ENCODE data around the gene PAX2.
"Not testable (repeated sequence)": the region's sequence is repeated elsewhere in the genome, so short reads cannot be mapped to it uniquely, and the experiment has no call there.

Gene PAX2

DNA sequence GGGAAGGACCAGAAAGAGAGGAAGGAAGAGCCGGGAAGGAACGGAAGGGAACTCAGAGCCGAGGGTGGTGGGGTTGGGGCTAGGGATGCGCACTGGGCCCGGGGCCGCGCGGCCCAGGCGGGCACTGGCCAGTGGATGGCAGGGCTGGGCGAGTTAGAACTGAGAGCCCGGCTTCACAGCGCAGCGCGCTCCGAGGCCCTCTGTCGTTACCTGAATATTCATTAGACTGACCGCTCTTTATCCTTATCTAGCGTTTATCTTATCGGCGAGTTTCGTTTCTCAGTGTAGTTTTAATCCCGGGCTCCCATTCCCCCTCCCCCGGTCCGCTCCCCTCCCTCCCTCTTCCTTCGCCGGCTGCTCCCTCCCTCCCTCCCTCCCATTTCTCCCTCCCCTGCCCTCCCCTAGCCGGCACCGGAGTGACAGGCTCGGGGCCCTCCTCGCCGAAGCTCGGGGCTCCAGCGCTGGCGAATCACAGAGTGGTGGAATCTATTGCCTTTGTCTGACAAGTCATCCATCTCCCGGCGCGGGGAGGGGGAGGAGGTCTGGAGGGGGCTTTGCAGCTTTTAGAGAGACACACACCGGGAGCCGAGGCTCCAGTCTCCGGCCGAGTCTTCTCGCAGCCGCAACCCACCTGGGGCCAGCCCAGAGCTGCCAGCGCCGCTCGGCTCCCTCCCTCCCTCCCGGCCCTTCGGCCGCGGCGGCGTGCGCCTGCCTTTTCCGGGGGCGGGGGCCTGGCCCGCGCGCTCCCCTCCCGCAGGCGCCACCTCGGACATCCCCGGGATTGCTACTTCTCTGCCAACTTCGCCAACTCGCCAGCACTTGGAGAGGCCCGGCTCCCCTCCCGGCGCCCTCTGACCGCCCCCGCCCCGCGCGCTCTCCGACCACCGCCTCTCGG is at the start of gene PAX2:
TSS of gene PAX2 (plus strand) at position 596 of the 895 bp plus-strand sequence. CDS start 679 bp downstream, outside the sequence.
- DNase-seq = no peak

DNA sequence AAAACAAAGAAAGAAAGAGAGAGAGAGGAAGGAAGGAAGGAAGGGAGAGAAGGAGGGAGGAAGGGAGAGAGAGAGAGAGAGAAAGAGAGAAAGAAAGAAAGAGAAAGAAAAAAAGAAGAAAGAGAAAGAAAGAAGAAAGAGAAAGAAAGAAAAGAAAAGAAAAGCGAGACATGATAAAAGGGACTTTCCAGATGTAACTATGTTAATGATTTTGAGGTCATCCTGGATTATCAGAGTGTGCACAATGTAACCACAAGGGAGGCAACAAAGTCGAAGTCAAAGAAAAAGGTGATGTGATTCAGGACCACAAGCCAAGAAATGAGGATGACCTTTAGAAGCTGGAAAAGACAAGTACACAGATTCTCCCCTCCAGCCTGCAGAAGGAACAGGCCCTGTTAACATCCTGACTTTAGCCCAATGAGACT is 48.9 kb upstream of the PAX2 start:
- no peak for DNase-seq

DNA sequence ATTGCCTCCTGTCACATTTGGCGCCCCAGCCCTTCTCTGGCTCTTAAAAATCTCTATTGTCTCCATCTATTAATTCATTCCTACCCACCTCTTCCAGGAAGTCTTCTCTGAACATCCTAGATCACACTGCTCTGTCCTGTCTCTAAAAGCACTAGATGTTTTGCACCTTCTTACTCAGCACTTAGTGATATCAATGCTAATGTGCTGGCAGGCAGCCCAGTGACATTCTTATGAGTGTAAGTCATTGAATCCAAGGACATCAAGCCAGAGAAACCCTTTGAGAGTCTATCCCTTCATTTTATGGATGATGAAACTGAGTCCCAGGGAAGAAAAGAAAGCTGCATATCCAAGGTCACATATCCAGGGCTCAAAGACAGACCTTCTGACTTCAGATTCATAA is 48.3 kb upstream of the PAX2 start:
- no peak for DNase-seq

DNA sequence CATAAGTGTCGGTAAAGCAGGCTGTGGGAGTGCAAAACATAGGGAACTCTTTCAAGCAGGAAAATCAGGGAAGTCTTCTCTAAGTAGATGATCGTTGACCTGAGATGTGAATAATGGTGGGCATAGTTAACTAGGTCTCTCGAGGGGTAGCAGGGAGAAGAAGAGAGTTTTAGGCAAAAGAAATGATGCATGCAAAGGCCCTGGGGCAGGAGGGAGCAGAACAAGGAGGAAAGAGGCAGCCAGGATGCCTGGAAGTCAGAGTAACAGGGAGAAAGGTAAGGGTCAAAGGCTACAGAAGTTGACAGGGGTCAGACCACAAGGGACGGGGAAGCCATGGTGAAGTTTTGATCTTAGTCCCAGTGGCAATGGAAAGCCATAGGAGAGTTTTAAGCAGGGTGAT is 47.8 kb upstream of the PAX2 start:
- no peak for DNase-seq

DNA sequence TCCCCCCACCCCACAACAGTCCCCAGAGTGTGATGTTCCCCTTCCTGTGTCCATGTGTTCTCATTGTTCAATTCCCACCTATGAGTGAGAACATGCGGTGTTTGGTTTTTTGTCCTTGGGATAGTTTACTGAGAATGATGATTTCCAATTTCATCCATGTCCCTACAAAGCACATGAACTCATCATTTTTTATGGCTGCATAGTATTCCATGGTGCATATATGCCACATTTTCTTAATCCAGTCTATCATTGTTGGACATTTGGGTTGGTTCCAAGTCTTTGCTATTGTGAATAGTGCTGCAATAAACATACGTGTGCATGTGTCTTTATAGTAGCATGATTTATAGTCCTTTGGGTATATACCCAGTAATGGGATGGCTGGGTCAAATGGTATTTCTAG is 43.7 kb upstream of the PAX2 start:
- DNase-seq = not testable (repeated sequence)

DNA sequence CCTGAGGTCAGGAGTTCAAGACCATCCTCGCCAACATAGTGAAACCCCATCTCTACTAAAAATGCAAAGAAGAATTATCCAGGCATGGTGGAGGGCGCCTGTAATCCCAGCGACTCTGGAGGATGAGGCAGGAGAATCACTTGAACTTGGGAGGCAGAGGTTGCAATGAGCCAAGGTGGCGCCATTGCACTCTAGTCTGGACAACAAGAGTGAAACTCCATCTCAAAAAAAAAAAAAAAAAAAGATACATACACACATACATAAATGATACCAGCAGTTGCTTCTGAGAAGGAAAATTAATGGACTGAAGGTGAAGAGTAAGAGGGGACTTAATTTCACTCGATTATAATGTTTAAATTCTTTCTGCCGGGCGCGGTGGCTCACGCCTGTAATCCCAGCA is 40.2 kb upstream of the PAX2 start:
- DNase-seq = no peak

DNA sequence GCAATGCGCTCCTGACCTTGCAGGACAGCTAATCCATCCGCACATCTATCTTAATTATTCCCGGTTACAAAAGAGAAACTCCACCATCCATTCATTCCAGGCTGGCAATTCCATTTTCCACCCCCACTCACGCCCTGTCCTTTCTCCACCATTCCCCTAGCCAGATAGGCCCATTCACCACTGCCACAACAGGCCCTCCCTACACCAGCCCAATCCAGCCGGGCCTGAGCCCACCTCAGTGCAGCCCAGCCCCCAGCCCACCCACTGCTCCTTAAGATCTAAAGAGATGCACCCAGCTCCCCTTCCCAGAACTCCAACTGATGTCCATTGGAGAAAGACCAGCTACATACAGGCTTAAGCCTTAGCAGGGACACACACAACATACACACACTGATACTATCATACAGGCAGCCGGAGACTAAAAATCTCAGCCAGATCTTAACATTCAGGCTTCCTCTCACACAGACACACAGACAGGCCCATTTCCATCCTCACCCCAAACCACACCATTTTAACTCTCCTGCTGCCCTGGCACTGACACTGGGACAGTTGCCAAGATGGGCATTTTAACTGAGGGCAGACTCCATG is 38.0 kb upstream of the PAX2 start:
- no peak for DNase-seq

DNA sequence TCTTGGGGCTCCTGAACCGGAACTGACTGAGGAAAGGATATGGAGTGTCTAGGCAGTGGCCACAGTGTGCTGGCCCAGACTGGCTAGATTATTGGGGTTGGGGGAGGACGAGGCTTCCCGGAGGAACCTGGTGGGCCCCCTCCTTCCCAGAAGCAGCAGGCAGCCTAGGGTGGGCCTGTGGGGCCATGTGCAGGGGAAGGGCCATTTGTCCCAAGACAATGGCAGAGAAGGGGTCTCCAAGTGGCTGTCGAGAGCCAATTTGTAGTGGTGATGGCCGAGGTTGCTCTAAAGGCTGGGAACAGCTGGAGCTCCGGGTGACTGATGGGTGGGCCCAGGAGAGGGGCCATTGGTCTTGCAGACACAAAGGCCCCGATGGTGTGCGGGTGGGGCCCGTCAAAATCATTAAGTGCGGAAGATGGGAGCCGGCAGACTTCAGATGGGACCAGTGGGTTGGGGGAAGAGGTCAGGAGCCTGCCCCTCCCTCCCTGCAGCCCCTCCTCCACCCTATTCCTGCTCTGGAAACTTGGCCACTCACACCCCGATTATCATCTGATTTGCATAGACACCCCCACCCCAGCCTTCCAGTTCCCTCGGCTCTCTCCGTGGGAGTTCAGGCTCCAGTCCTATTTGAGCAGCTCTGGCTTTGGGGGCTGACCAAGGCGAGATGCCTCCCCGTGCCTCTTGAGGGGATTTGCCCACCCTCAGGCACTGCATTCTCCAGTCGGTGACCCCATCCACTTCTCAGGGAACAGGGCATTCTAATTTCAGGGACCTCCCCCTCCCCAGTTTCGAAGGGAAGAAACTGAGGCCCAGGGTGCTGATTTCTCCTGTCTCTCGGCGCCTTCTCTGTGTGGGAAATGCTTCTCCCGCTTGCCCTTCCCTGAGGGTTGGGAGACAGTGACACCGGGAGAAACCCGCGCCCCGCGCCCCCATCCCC is 36.0 kb upstream of the PAX2 start:
- DNase-seq = no peak

DNA sequence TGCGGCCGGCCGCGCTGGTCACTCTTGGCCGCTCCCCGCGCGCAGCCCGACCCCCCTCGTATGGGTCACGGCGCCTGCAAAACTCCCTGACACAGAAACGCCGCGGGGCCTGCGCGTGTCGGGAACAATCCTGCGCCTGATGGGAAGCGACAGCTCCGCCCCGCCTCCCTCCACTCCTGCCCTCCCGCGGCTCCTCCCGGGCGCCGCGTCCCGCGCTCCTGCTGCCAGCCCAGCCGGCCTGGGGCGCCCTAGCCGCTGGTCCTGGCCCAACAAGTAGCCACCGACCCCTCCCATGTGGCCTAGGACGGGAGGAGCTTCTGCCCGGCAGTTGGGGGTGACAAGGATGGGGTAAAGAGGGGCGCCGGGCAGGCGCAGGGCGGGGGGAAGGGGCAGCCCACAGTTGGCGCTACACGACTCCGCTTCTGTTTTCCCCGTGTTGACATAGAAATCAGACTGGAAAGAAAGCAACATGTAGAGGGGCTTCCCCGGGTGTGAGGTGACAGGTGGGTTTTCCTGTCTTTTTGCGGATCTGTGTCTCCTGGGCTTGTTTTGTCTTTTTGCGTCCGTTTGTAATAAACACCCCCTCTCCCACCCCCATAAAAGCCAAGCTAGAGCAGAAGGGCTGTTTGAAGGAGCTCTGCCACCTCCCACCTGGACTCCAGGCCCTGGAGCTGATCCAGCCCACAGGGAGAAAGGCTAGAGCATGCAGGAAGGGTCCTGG is 35.1 kb upstream of the PAX2 start:
- DNase-seq = no peak

DNA sequence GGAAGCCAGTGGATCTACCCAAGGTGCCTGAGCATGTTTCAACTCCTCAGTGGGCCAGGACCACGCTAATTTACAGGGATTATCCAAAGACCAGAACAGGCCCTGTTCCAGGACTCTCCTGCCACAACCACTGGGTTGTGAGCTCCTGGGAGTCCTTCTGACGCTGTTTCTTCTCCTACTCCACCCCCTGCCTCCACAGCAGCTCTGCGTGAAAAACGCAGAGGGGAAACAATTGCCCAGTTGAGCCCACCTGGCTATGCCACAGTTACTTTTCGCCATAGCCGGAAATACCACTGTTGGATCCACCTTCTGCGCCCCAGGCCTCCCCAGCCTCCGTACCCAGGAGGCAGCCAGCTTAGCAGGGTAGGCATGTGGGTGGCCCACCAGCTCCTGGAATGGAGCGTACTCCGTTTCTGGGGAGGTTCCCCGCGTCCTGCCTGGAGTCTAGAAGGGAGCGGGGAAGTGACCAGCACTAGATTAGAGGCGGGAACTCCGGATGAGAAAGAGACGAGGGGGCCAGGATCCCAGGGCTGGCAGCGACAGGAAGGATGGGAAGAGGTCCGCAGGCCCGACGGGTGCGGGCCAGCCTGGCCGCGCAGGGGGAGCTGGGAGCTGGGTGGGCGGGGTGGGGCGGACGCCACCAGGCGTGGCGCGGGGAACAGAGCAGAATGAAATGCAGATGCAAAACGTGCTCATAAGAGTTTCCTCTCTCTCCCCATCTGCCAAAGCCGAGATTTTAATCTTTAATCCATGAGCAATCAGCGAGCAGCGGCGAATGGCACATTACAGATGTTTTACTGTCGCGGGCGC is 32.1 kb upstream of the PAX2 start:
- no peak for DNase-seq

DNA sequence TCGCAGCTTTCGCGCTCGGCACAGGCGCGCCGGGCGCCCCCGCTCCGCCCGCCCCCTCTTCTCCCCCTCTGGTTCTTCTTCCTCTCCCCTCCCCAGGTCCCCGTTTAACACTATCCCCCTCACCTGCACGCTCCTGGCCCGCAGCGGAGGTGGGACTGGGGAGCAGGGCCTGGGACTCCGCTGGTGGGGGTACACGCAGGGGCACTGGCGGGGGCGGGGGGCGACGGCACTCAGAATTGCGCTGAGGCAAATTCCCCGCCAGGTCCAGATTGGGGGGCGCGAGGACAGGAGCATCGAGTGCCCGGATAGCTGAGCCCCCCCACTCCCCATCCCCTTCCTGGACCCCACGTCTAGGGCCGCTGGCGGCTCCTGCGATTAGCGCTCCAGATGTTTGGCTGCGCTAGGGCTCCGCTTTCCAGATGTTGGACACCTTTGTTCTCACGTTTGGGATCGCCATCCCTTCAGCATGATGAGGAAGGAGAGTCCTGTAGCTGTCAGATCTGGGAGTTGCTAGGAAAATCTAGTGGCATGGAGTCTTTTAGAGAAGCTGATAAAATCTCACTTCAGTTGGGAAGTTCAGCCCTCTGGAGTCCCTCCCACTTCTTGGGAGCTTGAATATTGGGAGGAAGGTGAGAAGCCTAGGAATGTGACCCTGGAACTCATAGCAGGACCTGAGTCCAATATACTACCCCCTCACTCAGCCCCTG is 31.4 kb upstream of the PAX2 start:
- DNase-seq = no peak

DNA sequence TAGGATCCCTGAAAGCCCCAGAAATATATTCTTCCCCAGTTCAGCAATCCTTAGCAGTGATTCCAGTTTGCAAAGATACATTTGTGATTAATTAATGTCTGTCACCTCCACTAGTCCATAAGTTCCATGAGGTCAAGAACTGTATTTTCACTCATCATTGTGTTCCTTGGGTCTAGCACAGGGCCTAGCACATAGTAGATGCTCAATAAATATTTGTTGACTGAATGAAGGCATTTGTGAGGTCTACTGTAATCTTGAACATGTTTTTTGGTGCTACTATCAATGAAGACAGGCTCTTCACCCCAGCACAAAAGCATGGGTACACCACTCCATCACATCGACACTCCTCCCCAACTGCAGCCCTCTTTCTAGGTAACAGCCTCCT is 30.8 kb upstream of the PAX2 start:
- DNase-seq = no peak

DNA sequence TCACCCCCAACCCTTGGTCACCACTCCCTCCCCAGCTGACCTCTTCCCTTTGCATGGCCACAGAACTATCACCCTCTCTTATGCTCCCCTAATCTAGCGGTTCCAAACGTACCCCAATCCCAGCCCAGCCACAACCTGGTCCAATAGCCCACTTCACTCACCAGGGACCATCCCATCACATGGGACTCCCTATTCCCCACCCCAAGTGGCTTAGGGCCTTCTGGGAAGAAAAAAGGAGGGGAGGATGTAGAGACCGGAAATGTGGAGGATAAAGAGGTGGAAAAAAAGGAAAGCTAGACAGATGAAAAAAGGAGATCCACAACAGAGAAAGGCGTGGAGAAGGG is 30.3 kb upstream of the PAX2 start:
- no peak for DNase-seq

DNA sequence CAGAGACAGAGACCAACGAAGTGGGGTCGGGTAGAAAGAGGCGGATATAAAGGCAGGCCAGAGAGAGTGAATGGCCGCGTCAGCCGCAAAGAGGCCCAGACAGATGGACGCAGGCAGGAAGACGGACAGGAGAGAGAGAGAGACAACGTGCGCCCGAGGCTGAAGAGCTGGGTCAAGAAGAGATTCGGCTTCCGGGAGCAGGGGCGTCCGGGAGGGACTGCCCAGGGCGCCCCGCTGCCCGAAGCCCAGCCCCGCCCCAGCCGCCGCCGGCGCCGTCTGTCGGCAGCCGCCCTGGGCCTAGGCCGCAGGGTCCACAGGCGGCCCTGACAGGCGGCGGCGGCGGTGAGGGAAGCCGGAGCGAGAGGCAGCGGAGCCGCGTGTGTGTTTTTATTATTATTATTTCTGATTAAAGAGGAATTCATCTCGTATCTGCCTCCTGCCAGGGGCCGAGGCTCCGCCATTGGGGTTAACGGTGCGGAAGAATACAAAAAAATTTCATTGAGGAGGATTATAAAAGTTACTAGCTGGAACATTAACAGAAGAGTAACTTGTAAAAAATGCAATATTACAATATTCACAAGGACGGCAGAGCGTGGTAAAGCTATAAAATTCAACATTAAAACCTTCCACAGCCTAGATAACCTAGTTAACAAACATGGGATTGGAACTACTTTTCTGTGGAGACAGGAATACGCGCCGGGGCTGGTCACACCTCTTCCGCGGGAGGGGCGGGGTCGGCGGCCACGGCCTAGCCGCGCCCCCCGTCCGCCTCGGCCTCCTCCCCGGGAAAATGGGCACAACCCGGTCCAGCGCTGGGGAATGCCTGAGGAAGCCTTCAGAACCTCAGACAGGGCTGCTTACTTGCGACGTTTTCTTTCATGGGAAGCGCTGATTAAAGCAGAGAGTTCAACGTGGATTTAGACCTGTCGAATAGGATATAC is 29.7 kb upstream of the PAX2 start:
- no peak for DNase-seq

DNA sequence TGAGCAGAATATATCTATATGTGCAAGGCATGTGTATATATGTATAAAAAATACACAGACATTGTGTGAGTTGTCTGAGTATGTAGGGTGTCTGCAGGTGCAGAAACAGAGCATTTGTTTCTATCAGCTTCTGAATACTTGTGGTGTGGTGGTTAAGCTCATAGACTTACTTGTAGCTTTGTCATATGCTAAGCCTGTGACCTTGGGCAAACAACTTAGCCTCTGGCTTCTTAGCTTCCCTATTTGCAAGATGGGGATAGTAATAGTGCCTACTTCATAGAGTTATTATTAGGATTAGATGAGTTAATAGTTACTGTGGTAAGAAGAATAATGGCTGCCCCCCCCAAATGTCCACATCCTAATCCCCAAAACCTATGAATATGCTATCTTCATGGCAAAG is 28.2 kb upstream of the PAX2 start:
- DNase-seq = no peak

DNA sequence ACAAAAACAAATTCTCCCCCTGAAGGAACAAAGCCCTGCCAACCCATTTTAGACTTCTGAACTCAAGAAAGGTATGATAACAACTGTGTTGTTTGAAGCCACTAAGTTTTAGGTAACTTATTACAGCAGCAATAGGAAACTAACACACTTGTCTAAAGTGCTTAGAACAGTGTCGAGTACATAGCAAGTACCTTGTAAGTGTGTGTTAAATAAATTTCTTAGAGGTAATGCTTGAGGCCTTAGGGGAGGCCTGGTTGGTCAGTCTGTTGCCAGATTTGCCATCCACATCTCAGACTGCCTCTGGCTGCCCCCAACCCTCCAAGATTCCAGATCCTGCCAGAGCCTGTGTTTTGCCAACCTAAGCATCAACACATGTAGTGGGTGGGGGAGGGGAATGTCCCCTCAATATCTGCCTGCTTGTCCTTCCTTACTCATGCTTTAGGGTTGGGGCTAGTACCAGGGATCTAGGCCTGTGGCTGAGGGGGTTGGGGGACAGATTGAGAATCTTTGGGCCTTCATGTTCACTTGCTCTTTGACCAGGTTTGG is 27.1 kb upstream of the PAX2 start:
- DNase-seq = no peak

DNA sequence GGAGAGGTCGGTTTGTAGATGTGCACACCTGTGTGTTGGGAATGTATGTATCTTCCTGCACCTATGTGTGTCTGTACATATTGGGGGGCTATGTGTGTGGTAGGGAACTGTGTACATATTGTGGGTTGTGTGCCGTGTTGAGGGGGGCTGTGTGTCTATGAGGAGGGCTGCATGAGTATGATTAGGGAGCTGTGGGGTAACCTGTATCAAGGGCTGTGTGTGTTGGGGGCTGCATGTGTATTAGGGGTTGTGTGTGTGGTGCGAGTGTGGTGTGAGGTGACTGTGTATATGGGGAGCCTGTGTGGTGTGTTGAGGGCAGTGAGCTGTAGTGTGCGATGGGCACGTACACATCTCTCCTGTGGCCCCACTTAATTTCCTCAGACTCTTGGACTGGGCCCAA is 22.2 kb upstream of the PAX2 start:
- no peak for DNase-seq

DNA sequence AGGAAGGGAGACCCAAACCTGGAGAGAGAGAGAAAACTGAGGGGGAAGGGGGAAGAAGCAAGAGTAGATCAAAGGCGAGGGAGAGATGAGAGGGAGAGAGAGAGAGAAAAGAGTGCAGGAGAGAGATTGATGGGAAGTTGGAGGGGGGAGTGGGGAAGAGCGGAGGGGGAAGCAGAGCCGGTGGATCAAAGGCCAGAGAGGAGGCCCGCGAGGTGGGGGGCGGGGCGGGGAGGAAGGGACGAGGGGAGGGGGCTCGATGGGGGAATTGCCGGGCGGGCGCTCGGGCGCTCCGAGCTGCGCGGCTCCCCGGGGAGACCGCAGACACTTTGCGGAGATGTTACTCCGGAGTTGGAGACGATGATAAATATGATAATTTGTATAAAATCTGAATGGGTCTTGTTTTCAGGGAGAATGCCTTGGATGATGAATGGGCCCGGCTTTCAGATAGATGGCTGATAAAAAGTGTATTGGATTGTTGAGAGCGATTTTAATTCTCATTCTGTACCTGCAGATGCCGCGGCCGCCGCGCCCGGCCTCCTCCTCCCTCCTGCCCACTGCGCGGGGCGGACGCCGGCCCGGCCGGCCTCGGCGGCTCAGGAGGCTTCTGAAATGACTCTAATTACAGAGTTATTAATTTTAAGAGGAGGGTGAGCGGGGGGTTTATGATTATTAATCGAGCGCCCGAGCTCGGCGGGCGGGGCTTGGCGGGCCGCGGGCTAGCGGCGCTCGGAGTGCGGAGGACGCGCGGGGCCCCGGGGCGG is 21.4 kb upstream of the PAX2 start:
- DNase-seq = no peak

DNA sequence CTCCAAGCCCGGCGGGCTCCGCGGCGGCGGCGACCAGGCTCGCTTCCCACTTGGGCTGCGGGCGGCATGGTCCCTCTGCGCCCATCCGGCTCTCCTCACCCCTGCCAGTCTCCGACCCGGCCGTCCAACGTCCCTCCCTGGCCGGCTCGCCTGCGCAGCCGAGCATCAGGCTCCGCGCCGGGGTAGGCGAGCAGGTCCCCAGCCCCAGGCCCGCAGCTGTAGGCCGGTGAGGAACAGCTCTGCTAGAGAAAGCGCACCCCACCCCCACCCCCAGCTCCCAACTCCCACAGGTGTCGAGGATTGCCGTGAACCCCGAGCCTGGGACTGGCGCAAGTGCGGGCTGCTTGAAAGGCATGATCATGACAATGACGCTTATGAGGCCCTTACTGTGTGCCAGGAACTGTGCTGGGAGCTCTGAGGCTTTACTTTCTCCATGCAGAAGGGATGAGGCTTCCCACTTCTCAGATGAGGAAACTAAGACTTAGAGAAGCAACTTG is 20.8 kb upstream of the PAX2 start:
- no peak for DNase-seq
